ENCODE measurements around the gene PCDH12.

GRCh38 chr5:141941779-141942178 lies 16.2 kb downstream of the PCDH12 start:
- TF ChIP-seq CTCF (conservative IDR thresholded peaks at IDR 0.05 in 1 of 2, IDR thresholded peaks at IDR 0.05 in 1 of 2; ENCODE audit: extremely low read depth in 1 of 2, insufficient read depth in 1 of 2, low read depth in 1 of 2, low read length in 2 of 2) (no peak), EZH2 (IDR thresholded peaks at IDR 0.05; ENCODE audit: borderline replicate concordance, low read length) (no peak)
